ENCODE data around the gene ITGA11.

GRCh38 chr15:68447209-68447608 is 15.2 kb upstream of the ITGA11 start:
- TF ChIP-seq EZH2 (IDR thresholded peaks at IDR 0.05; ENCODE audit: low read length, missing control alignments) (no peak), CTCF (conservative IDR thresholded peaks at IDR 0.05 in 1 of 2, IDR thresholded peaks at IDR 0.05 in 1 of 2; ENCODE audit: low read depth in 1 of 2, low read length in 2 of 2) (no peak)

Data from fibroblast of lung (primary cell).